GM21515 (cell line): ENCODE measurements around the gene USP35.

ENCODE experiments used
- ATAC-seq: cut with Tn5 transposase; IDR thresholded peaks from one replicate; pipeline ENCODE4 v1.9.1; 2021; ENCODE audit not compliant: unreplicated experiment

The USP35 gene

DNA sequence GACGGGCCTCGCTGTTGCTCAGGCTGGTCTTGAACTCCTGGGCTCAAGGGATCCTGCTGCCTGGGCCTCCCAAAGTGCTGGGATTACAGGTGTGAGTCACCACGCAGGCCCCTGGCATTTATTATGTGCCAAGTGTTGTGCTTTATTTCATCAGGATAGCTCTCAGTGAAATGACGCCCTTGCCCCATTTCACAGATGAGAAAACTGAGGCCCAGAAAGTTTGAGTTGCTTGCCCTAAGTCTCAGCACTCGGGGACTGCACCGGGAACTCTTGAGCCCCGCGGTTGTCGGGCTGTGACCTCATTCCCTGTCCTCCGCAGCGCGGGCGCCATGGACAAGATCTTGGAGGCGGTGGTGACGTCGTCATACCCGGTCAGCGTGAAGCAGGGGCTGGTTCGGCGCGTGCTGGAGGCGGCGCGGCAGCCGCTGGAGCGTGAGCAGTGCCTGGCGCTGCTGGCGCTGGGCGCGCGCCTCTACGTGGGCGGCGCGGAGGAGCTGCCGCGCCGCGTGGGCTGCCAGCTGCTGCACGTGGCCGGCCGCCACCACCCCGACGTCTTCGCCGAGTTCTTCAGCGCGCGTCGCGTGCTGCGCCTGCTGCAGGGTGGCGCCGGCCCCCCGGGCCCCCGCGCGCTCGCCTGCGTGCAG is 7.3 kb downstream of the USP35 start:
- ATAC-seq: no peak

DNA sequence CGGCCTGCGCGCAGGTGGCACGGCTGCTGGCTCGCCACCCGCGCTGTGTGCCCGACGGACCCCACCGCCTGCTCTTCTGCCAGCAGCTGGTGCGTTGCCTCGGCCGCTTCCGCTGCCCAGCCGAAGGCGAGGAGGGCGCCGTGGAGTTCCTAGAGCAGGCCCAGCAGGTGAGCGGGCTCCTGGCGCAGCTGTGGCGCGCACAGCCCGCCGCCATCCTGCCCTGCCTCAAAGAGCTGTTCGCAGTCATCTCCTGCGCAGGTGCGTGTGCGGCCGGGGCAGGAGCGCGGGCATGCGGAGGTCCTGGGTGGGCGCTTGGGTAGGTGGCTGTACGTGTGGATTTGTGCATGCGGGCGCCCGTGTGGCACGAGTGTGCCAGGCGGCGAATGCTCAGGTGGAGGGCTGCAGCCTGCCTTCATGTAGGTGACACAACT is 8.0 kb downstream of the USP35 start:
- ATAC-seq: no peak

DNA sequence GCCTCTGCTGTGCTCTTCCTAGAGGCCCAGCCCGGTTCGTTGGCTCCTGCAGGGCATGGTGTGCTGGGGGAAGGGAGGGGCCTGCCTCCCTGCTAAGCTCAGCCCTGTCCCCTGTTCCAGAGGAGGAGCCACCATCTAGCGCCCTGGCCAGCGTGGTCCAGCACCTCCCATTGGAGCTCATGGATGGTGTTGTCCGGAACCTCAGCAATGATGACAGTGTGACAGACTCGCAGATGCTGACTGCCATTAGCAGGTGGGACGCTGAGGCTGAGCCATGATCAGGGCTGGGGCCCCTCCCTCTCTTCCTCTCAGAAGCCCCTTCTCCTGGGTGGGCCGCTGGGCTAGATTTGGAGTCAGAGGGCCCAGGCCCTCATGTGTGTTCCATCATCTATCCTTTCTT is 9.1 kb downstream of the USP35 start:
- ATAC-seq: no peak

DNA sequence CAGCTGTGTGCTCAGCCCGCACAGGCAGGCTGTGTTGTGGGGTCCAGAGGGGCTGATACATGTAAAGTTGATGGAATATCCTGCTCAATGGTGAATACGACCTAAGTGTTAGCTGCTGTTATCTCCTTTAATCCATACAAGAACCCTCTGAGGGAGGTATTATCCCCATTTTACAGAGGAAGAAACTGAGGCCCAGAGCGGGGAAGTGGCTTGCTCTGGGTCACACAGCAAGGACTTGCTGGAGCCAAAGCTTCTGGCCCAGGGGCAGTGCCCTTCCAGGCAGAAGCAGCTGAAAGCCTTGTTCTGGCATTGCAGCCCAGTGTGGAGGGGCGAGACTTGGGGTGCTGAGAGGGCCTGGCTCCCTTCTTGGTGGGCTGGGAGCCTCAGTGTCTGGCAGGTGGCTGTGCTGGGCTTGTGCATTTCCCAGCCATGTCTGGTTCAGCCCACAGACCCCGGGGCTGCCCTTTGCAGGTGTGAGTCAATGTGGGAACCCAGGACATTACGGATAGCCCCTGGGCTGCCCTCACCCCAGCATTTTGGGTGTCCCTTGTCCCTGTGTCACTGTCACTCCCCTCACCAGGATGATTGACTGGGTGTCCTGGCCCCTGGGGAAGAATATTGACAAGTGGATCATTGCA is 10.4 kb downstream of the USP35 start:
- no peak for ATAC-seq

DNA sequence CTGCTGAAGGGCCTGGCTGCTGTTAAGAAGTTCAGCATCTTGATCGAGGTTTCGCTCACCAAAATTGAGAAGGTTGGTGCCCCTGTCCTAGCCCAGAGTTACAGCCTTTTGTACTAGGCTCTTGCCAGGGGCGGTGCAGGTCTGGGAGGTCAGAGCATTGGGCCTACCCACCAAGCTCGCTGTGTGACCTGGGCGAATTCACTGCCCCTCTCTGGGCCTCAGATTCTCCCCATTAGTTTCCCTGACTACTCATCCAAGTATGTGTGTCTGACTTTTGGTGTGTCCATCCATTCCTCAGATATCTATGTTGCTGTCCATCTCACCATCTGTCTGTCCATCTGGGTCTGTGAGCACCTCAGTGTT is 10.9 kb downstream of the USP35 start:
- no peak for ATAC-seq

DNA sequence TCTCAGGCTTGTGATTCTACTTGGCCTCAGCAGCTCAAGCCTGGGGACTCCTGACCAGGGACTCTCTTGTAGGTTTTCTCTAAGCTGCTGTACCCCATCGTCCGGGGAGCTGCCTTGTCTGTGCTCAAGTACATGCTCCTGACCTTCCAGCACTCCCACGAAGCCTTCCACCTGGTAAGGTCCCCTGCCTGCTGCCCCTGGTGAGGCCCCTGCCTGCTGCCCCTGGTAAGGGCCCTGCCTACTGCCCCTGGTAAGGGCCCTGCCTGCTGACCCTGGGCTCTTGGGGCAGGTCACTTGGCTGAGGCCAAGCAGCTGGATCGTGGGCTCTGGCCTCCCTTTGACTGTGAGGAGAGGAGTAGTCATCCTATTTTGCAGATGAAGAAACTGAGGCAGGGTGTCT is 11.3 kb downstream of the USP35 start:
- no peak for ATAC-seq

DNA sequence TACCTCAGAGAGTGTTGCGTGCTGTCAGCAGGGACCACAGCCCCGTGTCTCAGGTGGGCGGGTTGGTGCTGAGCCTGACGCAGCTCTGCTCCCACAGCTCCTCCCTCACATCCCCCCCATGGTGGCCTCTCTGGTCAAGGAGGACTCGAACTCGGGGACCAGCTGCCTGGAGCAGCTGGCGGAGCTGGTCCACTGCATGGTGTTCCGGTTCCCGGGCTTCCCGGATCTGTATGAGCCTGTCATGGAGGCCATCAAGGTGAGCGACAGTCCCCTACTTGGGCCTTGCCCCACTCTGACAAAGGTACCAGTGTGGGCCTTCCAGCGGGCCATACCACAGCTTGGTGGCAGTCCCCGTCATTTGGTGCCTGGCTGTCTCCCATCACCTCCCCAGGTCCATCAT is 11.8 kb downstream of the USP35 start:
- no peak for ATAC-seq

DNA sequence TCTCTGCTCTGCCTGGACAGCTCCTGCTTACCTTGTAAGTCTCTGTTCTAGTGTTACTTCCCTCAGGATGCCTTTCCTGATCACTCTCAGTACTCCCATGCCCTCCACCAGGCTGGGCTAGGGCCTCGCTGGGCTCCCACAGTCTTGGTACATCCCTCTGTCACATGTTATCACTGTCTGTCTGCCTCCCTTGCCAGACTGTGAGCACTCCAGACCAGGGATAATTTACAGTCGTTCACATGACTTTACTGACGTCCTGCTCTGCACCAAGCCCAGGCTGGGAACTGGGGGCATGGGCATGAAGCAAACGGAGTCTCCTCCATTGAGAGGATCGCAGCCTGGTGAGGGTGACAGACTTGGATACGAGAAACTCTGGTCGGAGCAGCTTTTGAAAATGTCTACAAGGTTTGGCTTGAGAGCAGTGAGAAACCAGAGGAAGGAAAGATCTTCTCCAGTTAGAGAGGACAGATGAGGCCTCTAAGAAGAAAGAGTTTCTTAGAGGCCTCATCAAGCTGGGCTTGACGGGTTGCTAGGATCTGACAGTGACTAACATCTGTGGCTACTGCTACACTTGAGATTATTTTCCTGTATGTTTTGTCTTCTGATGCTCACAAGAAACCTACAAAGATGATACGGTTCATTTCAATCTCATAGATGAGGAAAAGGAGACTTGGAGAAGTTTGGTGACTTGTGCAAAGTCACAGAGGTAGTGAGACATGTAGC is 12.5 kb downstream of the USP35 start:
- no peak for ATAC-seq

DNA sequence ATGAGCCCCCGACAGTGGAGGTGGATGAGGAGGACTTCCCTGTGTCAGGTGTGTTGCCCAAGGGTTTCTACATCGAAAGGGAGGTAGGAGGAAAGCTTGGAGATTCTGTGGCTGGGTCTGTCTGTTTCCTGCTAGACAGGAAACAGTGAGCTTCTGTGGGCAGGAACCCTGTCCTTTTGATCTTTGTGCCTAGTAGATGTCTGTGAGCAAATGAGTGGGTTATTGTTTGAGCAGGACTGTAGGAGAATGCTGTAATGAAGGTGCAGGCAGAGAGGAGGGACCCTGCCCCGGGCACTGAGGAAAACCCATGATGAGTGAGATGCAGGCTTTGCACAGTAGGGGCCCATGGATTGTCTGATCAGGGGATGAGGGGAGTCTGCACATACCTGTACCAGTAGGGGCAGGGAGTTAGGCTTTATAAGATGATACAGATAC is 14.0 kb downstream of the USP35 start:
- ATAC-seq: no peak

DNA sequence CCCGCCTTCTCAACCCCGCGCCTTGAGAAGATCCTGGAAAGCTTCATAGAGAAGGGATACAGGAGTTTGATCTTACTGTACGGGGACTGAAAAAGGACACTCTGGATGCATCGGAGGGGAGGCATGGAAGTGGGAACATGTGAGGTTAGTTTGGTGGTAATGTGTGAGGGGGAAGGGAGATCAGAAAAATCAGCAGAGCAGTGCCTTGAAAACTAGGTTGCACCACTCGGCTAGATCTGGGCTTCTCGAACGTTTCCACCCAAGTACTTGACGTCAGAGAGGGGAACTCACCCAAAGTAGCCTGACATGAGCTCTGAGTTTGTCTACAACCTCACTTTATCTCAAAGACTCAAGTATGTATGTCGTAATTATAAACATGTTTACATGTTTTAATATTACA is 14.5 kb downstream of the USP35 start:
- ATAC-seq: no peak

DNA sequence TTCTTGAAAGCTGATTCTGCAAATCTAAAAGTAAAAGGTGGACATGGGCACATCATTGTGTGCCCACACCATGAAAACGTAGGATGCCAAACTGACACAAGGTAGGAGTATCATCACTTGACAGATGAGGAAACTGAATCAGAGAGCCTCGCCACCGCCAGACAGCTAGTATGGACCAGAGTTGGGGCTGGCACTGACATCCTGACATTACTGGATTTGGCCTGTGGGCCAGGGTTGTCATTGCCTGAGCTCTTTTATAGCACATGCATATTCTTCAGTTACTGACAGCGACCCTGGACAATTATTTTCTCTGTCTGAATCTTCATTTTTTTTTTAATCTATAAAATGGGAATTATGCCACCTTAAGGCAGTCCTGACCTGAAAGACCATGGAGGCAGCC is 16.5 kb downstream of the USP35 start:
- ATAC-seq: no peak

DNA sequence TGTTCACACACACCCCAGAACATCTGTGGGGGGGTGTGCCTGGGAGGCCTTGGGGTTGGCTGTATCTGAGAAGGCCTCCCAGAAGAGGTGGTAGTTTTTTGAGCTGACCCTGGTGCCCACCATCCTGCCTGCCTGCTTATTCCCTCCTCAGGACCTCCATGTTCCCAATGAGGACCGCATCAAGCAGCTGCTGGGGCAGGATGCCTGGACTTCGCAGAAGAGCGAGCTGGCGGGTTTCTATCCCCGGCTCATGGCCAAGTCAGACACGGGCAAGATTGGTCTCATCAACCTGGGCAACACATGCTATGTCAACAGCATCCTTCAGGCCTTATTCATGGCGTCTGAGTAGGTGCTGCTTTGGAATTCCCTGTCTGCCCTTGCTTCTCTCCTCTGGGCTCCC is 17.0 kb downstream of the USP35 start:
- no peak for ATAC-seq

DNA sequence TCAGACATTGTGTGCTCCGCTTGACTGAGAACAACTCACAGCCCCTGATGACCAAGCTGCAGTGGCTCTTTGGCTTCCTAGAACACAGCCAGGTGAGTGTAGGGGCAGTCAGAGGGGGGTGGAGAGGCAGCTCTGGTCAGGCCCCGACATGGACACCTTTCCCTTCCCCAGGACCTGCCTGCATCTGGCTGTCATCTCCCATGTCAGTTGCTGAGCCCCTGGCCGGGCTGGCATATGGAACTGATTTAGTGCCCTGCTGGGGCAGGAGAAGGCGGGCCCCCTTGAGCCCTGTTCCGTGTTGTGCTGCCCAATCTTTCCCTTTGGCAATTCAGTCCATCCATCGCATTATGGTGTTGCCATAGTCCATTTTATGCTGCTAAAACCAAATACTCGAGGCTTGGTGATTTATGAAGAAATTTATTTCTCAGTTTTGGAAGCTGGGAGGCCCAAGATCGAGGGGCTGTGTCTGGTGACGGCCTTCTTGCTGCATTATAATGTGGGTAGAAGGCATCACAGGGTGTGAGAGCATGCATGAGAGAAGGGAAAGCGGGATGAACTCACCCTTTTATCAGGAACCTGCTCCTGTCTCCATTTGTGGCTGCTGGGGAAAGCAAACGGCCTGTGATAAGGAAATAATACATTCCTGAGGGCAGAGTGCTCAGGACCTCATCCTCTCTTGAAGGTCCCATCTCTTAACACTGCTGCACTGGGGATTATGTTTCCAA is 19.0 kb downstream of the USP35 start:
- no peak for ATAC-seq

DNA sequence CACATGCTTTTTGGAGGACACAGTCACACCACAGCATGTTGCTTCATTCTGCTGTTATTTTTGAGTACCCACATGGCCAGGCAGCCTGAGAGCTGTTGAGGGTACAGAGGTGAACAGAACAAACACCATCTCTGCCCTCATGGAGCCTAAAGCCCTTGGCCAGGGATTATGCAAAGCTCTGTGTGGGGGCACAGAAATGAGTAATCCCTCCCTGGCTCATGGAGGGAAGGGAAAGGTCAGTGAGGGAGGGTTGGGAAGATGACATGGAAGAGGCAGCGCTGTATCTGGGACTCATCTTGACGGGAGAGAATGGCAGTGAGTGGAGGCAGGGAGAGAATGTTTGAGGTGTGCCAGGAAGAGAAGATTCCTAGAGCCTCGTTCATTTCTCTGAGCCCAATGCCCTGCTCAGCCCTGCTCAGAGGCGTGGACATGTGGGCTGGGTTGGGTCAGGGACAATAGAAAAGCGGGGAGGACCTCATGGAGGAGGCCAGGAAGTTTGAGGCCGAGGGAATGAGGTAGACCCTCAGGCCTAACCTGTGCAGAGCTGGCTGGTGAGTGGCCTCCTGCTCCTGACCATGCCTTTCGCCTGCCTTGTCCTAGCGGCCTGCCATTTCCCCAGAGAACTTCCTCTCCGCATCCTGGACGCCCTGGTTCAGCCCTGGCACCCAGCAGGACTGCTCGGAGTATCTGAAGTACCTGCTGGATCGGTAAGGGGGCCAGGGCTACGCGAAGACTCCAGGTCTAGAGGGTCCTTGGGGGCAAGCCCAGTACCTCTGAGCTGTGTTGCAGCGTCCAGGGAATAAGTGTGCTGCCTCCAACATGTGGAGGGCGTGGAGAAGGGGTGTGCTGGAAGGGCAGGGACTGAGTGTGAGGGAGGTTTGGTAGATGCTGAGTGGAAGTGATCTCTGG is 19.8 kb downstream of the USP35 start:
- no peak for ATAC-seq

DNA sequence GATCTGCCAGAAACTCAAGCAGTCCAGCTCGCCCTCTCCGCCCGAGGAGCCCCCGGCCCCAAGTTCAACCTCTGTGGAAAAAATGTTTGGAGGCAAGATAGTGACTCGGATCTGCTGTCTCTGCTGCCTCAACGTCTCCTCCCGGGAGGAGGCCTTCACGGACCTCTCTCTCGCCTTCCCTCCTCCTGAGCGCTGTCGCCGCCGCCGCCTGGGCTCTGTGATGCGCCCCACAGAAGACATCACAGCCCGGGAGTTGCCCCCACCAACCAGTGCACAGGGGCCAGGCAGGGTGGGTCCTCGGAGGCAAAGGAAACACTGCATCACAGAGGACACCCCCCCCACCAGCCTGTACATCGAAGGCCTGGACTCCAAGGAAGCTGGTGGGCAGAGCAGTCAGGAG is 20.8 kb downstream of the USP35 start:
- ATAC-seq: no peak

DNA sequence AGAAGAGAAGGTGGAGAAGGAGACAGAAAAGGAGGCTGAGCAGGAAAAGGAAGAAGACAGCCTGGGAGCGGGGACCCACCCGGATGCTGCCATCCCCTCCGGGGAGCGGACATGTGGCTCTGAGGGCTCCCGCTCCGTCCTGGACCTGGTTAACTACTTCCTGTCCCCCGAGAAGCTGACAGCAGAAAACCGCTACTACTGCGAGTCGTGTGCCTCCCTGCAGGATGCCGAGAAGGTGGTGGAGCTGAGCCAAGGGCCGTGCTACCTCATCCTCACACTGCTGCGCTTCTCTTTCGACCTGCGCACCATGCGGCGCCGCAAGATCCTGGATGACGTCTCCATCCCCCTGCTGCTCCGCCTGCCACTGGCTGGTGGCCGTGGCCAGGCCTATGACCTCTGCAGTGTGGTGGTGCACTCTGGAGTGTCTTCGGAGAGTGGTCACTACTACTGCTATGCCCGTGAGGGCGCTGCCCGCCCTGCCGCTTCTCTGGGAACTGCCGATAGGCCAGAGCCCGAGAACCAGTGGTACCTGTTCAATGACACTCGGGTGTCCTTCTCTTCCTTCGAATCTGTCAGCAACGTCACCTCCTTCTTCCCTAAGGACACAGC is 21.4 kb downstream of the USP35 start:
- ATAC-seq: no peak

DNA sequence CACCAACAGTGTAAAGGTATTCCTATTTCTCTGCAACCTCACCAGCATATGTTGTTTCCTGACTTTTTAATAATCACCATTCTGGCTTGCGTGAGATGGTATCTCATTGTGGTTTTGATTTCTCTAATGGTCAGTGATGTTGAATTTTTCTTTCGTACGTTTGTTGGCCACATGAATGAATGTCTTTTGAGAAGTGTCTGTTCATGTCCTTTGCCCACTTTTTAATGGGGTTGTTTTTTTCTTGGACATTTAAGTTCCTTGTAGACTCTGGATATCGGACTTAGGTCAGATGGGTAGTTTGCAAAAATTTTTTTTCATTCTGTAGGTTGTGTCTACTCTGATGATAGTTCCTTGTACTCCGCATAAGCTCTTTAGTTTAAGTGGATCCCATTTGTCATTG is 22.8 kb downstream of the USP35 start:
- no peak for ATAC-seq

DNA sequence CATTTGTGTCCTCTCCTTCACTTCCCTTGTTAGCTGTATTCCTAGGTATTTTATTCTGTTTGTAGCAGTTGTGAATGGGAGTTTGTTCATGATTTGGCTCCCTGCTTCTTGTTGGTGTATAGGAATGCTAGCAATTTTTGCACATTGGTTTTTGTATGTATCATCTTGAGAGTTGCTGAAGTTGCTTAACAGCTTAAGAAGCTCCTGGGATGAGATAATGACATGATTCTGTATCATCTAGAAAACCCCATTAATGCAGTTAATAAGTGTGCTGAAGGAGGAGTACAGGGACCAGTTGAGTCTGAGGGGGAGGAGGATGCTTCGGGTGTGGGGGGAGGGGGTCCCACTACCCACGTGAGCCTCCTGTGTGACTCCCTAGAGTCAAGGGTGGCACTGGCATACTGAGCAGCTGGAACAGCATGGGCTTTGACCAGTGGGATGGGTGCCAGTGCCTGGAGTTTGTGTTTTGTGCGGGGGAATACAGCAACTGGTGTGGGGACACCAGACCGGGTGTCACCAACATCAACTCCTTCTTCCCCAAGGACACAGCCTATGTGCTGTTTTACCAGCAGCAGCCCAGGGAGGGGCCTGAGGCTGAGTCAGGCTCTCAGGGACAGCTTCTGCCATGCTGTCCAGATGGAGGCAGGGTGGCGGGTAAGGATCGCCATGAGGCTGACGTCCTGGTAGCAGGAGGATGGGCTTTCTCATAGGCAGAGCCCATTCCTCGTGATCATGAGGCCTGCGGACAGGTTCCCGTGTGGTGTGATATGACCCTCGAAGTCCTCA is 24.1 kb downstream of the USP35 start:
- no peak for ATAC-seq

DNA sequence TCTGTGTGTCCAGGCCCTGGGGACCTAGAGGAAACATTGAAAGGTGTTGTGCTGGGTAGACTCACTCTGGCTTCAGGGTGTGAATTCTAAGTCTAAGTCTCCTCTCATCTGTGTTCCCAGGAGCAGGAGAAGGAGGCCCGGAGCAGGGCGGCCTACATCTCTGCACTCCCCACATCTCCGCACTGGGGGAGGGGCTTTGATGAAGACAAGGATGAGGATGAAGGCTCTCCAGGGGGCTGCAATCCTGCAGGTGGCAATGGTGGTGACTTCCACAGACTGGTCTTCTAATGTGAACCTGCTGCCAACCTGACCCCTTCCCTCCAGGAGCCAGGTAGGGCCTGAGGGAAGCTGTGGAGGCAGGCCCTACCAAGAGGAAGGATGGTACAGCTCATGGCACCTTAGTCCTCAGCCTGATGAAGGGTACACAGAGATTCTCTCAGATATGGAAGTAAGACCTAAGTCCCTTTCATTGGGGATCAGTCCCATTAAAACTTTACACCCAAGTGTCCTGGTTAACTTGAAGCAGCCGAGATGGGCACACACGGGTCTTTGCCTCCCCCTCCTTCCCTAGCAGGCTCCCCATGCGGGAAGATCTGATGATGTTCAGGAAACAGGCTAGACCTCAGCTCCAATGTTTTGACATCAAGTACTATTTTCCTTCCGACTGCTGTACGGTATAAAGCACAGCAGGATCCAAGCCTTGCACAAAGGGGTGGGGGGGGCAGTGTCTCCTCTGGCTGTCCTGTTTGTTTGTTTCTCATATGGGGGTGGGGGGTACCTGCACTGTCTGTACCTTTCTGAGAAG is 25.0 kb downstream of the USP35 start:
- no peak for ATAC-seq
